Fibroblast of villous mesenchyme (primary cell): ENCODE data around the gene SPPL3. TPM values are rescaled to one million over a fixed set of nuclear protein-coding genes. Genes with fewer than 3 reads are reported as not detected.

Source experiments
- DNase-seq: peaks from one replicate; pipeline ENCODE4 v3.0.0-alpha.2; 2010; ENCODE audit warnings: low read depth
- H3K4me3 ChIP-seq: 2 replicates; pipeline ENCODE4 v1.5.1; 2011; ENCODE audit warnings: low read depth, mild to moderate bottlenecking, low read length
- total RNA-seq: library from RNA; depleted of rRNA; stranded (reverse); fragments of >200 nt; gene quantifications from 2 replicates; pipeline ENCODE4 v1.2.3, GENCODE V29; 2012
- TF ChIP-seq, protein P1 (sequence below): IDR thresholded peaks from 2 replicates; pipeline ENCODE4 v1.5.1; 2012; ENCODE audit warnings: low read depth, mild to moderate bottlenecking, low read length; ENCODE audit not compliant: insufficient read depth

SPPL3 gene
- total RNA-seq, 1 donor: 9.5 TPM

DNA sequence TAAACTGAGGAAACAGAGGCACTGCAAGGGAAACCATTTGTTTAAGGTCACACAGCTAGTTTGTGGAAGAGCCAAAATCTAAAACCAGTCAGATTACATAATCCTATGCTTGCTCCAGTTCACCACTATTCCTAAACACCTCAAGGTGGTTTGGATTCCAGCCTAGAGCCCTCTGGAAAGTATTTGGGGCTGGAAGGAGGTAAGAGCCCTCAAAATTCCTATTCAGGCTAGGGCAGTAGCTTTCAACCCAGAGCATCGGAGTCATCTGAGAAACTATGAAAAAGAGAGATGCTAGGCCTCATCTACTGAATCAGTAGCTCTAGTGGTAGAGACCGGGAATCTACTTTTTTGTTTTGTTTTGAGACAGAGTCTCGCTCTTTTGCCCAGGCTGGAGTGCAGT lies 16.0 kb upstream of the SPPL3 start:
- TF ChIP-seq, protein P1, sequence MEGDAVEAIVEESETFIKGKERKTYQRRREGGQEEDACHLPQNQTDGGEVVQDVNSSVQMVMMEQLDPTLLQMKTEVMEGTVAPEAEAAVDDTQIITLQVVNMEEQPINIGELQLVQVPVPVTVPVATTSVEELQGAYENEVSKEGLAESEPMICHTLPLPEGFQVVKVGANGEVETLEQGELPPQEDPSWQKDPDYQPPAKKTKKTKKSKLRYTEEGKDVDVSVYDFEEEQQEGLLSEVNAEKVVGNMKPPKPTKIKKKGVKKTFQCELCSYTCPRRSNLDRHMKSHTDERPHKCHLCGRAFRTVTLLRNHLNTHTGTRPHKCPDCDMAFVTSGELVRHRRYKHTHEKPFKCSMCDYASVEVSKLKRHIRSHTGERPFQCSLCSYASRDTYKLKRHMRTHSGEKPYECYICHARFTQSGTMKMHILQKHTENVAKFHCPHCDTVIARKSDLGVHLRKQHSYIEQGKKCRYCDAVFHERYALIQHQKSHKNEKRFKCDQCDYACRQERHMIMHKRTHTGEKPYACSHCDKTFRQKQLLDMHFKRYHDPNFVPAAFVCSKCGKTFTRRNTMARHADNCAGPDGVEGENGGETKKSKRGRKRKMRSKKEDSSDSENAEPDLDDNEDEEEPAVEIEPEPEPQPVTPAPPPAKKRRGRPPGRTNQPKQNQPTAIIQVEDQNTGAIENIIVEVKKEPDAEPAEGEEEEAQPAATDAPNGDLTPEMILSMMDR: no peak

DNA sequence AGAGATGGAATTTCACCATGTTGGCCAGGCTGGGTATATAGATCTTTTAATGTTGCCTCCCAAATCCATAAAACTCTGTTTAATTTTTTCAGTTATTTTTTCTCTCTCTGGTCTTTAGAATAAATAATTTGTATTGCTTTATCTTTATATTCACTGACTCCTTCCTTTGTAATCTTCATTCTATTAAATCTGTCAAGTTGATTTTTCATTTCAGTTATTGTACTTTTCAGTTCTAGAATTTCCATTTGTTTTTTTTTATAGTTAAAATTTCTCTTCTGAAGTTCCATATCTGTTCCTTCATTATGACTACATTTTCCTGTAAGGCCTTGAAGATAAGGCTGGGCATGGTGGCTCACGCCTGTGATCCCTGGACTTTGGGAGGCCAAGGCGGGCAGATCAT lies 13.6 kb upstream of the SPPL3 start:
- DNase-seq: no peak
- H3K4me3 ChIP-seq: no peak overlapping the region
- TF ChIP-seq, protein P1: no peak

More for the DNA sequence above, 16.0 kb upstream of the SPPL3 start:
- DNase-seq: no peak
- no peak overlapping the region for H3K4me3 ChIP-seq

DNA sequence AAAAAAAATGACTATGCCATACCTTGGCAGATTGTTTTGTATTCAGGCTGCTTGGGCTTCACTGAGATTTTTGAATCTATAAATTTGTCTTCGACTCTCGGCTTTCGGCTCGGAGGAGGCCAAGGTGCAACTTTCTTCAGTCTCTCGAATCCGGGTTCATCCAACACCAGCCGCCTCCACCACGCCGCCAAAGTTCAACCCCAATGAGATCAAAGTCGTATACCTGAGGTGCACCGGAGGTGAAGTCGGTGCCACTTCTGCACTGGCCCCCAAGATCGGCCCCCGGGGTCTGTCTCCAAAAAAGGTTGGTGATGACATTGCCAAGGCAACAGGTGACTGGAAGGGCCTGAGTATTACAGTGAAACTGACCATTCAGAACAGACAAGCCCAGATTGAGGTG lies 12.4 kb upstream of the SPPL3 start:
- no peak for DNase-seq
- H3K4me3 ChIP-seq: no peak overlapping the region
- TF ChIP-seq, protein P1: no peak

DNA sequence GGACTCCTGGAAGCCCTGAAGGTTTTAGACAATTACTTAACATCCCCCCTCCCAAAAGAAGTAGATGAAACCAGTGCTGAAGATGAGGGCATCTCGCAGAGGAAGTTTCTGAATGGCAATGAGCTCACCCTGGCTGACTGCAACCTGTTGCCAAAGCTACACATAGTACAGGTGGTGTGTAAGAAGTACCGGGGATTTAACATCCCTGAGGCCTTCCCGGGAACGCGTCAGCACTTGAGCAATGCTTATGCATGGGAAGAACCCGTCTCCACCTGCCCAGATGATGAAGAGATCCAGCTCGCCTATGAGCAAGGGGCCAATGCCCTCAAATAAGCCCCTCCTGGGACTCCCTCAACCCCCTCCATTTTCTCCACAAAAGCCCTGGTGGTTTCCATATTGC lies 10.6 kb upstream of the SPPL3 start:
- no peak overlapping the region for H3K4me3 ChIP-seq
- DNase-seq: no peak
- TF ChIP-seq, protein P1: no peak

DNA sequence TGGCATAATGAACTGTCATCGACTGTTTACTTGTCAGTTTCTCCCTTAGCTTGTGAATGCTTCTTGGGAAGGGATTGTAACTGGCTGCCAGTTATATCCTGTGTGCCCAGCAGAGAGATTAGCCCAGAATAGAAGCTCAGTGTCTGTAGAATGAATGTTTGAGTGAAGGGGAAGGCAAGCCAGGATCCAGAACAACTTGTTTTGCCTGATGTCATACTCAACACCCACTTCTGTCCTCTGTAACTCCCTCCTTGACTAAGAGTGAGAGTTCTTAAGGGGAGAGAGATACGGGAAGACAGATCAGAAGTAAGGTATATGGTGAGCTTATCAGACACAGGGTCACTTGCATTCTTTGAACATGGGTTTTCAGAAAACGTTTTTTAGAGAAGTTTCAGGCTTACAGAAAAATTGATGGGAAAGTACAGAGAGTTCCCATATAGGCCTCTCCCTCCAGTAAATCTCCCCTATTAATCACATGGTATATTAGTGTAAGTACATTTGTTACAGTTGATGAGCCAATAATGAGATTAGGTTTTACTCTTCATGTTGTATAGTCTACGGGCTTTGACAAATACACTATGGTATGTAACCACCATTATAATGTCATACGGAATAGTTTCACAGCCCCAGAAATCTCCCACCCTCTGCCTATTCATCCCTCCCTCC lies 5.6 kb upstream of the SPPL3 start:
- TF ChIP-seq, protein P1: no peak
- no peak for DNase-seq
- no peak overlapping the region for H3K4me3 ChIP-seq

DNA sequence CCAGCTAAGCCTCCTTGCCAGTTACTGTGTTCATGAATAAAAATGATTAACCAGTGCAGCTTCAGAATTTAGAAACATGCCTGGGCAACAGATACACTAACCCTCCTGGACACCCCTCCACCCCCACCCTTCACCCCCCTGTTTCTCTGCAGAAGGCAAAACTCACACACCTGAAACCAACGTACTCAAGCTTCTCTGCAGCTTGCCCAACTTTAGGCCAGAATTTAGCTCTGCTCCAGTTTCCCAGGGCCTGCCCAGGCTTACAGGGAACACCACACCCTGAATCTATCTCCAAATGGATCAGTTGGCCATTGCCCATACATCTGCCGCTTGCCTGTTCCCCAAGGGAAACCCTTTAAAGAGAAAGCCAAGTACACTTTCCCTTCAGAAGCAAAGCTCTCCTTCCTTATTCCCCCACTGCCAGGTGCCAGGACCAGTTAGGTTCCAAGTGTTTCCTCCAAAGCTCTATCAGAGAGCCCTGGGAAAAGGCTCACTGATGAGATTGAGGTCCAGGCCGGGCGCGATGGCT lies 1.8 kb upstream of the SPPL3 start:
- no peak overlapping the region for H3K4me3 ChIP-seq
- TF ChIP-seq, protein P1: no peak
- no peak for DNase-seq
